SK-N-MC (cell line): Measurements from ENCODE around the gene PPM1A.

Source experiments
- DNase-seq: peaks from one replicate; pipeline ENCODE4 v3.0.0-alpha.2; 2011; ENCODE audit warnings: low read depth, low spot score
- H3K27ac ChIP-seq: fragments of 200-600 bp; sonication (generic); 2 replicates; pipeline ENCODE4 v1.5.1; 2016; ENCODE audit warnings: mixed run types
- H3K36me3 ChIP-seq: fragments of 200-600 bp; sonication (generic); 2 replicates; pipeline ENCODE4 v1.6.1; 2017; ENCODE audit warnings: antibody characterized with exemption, low read length, mixed read lengths; ENCODE audit not compliant: insufficient read depth
- H3K4me3 ChIP-seq: fragments of 200-600 bp; sonication (generic); 2 replicates; pipeline ENCODE4 v1.5.1; 2016
- H3K9ac ChIP-seq: fragments of 200-600 bp; sonication (generic); 2 replicates; pipeline ENCODE4 v1.8.0; 2017; ENCODE audit warnings: mixed run types, mixed read lengths; ENCODE audit not compliant: insufficient read length
- H3K9me3 ChIP-seq: fragments of 200-600 bp; sonication (generic); 2 replicates; pipeline ENCODE4 v1.6.1; 2017; ENCODE audit warnings: low read depth, mild to moderate bottlenecking, antibody characterized with exemption, low read length, moderate library complexity, mixed read lengths
- EZH2 ChIP-seq: fragments of 200-600 bp; sonication (generic); IDR thresholded peaks from one replicate; pipeline ENCODE4 v1.6.1; 2017; ENCODE audit warnings: antibody characterized with exemption
- FOXP2 ChIP-seq: optimal IDR thresholded peaks from 2 replicates; pipeline ENCODE3; 2011; ENCODE audit warnings: mild to moderate bottlenecking, moderate library complexity; ENCODE audit not compliant: insufficient read depth; ENCODE audit errors: extremely low read length, control extremely low read depth
- POLR2AphosphoS5 ChIP-seq: IDR thresholded peaks from 2 replicates; pipeline ENCODE4 v1.6.1; 2012; ENCODE audit warnings: mild to moderate bottlenecking, low read depth, low read length, borderline replicate concordance

Gene PPM1A

DNA sequence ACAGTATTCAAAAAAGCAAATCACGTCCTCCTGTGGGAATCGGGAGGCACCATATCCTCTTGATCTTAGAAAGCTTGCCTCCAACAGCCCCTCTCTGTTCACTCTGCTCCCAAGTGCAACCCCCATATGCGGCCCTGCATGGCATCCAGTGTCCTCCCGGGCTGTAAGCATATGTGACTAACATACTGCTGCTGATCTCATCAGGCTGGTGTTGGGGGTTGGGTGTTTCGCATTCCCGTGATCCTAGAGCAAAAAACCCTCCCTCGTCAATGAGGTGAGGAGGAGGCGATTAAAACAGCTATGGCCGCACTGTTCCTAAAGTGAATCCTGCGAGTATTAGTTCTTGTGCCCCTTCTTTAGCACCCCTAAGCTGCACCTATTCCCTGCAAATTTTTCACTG, 28.1 kb upstream of the PPM1A start:
- H3K9me3 ChIP-seq: no peaks in the 10 kb centered on the region
- H3K27ac ChIP-seq: no peak overlapping the region
- DNase-seq: no peak
- no peak for TF ChIP-seq FOXP2
- TF ChIP-seq POLR2AphosphoS5: no peak
- TF ChIP-seq EZH2: no peak
- H3K9ac ChIP-seq: no peak overlapping the region
- no peak overlapping the region for H3K4me3 ChIP-seq
- no peaks in the 10 kb centered on the region for H3K36me3 ChIP-seq

DNA sequence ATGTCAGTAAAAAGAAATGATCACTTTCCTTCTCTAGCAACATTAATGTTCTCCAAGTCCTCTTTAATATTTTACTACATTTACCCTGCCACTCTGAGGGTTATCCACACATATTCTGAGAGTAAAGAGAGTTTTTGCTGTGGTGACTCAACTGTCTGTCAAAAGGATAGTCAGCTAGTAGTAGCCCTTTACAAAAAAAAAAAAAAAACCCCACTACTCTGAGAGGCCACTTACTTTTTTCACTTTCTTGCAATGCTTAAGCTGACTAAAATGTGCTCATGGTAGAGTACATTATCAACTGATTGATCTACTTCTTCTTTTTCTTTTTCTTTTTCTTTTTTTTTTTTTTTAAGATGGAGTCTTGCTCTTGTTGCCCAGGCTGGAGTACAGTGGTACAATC, 27.6 kb upstream of the PPM1A start:
- TF ChIP-seq POLR2AphosphoS5 (no peak), EZH2 (no peak), FOXP2 (no peak)
- H3K9me3 ChIP-seq: no peaks in the 10 kb centered on the region
- no peak overlapping the region for H3K4me3 ChIP-seq
- H3K27ac ChIP-seq: no peak overlapping the region
- no peak for DNase-seq
- H3K36me3 ChIP-seq: no peaks in the 10 kb centered on the region
- no peak overlapping the region for H3K9ac ChIP-seq

DNA sequence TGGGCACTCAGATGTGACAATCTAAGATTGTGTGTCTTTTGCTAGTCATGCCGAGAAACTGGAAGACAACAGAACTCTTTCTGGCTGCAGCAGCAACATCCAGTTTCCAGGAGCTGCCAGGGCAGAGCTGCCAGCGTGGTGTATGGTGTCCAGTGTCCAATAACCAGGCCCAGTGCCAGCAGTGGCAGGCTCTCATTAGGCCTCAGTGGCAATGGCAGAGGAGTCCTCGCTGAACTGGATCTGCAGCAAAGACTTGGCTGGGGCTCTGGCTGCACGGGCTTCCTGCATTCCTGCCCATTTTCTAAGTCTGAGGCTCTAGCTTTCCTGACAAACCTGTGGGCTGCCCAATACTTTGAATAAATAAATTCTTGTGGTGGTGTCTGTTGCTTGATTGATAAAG, 26.2 kb upstream of the PPM1A start:
- no peaks in the 10 kb centered on the region for H3K36me3 ChIP-seq
- no peak for TF ChIP-seq EZH2
- no peak for TF ChIP-seq POLR2AphosphoS5
- no peak for TF ChIP-seq FOXP2
- H3K4me3 ChIP-seq: no peak overlapping the region
- no peak overlapping the region for H3K9ac ChIP-seq
- no peak for DNase-seq
- H3K9me3 ChIP-seq: no peaks in the 10 kb centered on the region
- no peak overlapping the region for H3K27ac ChIP-seq

DNA sequence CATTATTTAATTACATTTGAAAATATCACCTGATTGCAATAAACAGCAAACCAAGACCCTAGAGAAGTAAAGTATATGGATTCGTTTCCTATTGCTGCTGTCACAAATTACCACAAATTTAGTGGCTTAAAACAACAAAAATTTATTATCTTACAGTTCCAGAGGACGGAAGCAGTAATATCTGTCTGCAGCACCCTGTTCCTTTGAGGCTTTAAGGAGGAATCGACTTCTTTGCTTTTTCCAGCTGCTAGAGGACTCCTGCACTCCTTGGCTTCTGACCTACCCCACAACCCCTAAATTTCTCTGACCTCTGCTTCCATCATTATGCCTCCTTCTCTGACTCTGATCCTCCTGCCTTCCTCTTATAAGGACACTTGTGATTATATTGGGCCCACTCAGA, 23.8 kb upstream of the PPM1A start:
- no peaks in the 10 kb centered on the region for H3K36me3 ChIP-seq
- TF ChIP-seq FOXP2 (no peak), POLR2AphosphoS5 (no peak), EZH2 (no peak)
- H3K9me3 ChIP-seq: no peaks in the 10 kb centered on the region
- no peak for DNase-seq
- no peak overlapping the region for H3K9ac ChIP-seq
- no peak overlapping the region for H3K27ac ChIP-seq
- no peak overlapping the region for H3K4me3 ChIP-seq

DNA sequence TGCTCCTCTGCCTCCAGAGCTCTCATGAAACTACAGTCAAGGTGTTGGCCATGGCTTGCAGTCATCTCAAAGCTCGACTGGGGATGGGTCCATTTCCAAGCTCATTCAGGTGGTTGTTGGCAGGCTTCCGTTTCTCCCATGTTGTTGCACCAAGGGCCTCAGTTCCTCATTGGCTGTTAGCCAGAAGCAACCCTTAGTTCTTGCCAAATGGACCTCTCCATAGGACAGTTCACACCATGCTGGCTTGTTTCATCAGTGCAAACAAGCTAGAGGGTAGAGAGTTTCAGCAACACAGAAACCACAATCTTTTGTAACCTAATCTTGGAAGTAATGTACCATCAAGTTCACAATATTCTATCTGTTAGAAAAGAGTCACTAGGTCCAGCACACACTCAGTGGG, 22.7 kb upstream of the PPM1A start:
- H3K36me3 ChIP-seq: no peaks in the 10 kb centered on the region
- no peak overlapping the region for H3K9ac ChIP-seq
- H3K4me3 ChIP-seq: no peak overlapping the region
- TF ChIP-seq FOXP2: no peak
- no peak for TF ChIP-seq EZH2
- TF ChIP-seq POLR2AphosphoS5: no peak
- H3K9me3 ChIP-seq: no peaks in the 10 kb centered on the region
- no peak for DNase-seq
- no peak overlapping the region for H3K27ac ChIP-seq

DNA sequence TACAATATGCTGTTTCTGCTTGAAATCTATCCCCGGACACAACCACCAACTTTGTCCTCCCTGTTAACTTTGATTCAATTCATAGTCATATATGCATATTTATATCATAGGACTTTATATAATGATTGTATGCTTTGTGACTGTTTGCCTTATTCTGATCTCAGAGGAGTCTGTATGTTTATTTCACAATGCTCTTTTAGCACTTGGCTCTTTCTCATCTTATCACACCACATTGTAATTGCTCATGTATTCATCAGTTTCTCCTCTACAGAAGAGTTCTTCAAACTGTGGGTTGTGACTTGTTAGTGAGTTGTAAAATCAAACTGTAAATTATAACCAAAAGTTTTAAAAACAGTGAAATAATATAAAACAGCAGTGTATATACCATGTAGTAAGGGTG, 21.7 kb upstream of the PPM1A start:
- no peak overlapping the region for H3K27ac ChIP-seq
- no peaks in the 10 kb centered on the region for H3K9me3 ChIP-seq
- TF ChIP-seq EZH2 (no peak), POLR2AphosphoS5 (no peak), FOXP2 (no peak)
- no peaks in the 10 kb centered on the region for H3K36me3 ChIP-seq
- no peak for DNase-seq
- no peak overlapping the region for H3K4me3 ChIP-seq
- H3K9ac ChIP-seq: no peak overlapping the region

DNA sequence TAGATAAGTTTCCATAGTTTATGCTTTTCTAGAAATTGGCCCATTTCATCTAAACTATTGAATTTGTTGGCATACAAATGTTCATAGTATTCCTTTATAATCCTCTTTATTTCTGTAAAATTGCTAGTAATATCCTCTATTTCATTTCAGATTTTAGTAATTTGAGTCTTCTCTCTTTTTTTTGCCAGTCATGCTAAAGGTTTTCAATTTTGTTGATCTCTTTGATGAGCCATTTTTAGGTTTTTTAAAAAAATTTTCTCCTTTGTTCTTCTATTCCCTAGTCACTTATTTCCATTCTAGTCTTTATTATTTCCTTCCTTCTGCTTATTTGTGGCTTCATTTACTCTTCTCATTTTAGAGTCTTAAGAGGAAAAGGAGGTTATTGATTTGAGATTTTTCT, 19.4 kb upstream of the PPM1A start:
- no peaks in the 10 kb centered on the region for H3K36me3 ChIP-seq
- no peak for DNase-seq
- TF ChIP-seq FOXP2: no peak
- TF ChIP-seq EZH2: no peak
- TF ChIP-seq POLR2AphosphoS5: no peak
- H3K9me3 ChIP-seq: no peaks in the 10 kb centered on the region
- no peak overlapping the region for H3K27ac ChIP-seq
- H3K4me3 ChIP-seq: no peak overlapping the region
- H3K9ac ChIP-seq: no peak overlapping the region

DNA sequence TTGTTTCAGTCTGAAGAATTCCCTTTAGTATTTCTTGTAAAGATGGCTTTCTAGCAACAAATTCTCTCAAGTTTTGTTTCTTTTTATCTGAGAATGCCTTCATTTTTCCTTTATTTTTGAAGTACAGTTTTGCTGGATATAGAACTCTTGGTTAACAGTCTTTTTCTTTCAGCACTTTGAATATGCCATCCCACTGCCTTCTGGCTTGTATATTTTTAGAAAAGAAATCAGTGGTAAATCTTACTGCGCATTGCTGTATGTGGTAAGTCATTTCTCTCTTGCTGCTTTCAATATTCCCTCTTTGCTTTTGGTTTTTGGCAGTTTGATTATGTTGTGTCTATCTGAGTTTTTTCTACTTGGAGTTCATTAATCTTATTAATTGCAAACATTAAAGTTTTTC, 16.8 kb upstream of the PPM1A start:
- Histone ChIP-seq H3K36me3 (no peaks in the 10 kb centered on the region), H3K27ac (no peak overlapping the region), H3K9ac (no peak overlapping the region), H3K4me3 (no peak overlapping the region), H3K9me3 (no peaks in the 10 kb centered on the region)
- TF ChIP-seq POLR2AphosphoS5: no peak
- DNase-seq: no peak

DNA sequence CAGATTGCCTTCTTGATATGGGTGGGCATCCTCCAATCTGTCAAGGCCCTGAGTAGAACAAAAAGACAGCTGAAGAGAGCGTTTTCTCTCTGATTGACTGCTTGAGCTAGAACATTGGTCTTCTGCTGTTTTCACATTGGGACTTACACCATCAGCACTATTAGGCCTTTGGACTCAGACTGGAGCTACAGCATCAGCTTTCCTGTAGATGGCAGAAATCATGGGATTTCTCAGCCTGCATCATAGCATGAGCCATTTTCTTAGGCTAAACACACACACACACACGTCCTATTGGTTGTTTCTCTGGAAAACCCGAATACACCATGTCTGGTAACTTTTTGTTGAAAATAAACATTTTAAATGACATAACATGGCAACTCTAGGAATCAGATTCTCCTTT, 15.8 kb upstream of the PPM1A start:
- Histone ChIP-seq H3K4me3 (no peak overlapping the region), H3K36me3 (no peaks in the 10 kb centered on the region), H3K9me3 (no peaks in the 10 kb centered on the region), H3K9ac (no peak overlapping the region), H3K27ac (no peak overlapping the region)
- no peak for DNase-seq
- TF ChIP-seq POLR2AphosphoS5: no peak
- TF ChIP-seq FOXP2: no peak
- TF ChIP-seq EZH2: no peak

DNA sequence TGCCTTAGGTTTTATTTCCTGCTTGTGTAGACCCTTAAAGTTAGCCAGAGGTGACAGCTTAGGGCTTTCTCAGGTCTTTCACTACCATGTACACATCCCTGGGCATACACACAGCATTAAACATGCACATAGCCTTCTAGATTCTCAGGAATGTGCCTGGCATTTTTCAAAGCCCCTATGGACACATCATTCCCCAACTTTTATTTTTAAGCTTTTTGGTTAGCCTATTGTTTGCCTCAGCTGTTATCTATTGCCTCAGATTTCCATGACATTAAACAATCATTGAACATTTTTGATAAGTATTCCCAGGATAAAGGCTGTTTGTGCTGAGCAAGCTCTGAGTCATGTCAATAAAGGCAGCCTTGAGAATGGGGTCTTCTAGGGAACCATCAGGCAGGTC, 15.1 kb upstream of the PPM1A start:
- DNase-seq: no peak
- Histone ChIP-seq H3K9me3 (no peaks in the 10 kb centered on the region), H3K27ac (no peak overlapping the region), H3K9ac (no peak overlapping the region), H3K36me3 (no peaks in the 10 kb centered on the region), H3K4me3 (no peak overlapping the region)
- TF ChIP-seq POLR2AphosphoS5 (no peak), EZH2 (no peak), FOXP2 (no peak)
